HepG2 (cell line): Measurements from ENCODE around the gene SRF. TPM values are rescaled to one million over a fixed set of nuclear protein-coding genes. Genes with fewer than 3 reads are reported as not detected.
A peak's percentile ranks its signal among the peaks of the same experiment; 100 is the strongest.

ENCODE experiments used
- KDM5B ChIP-seq: sonication (generic); formaldehyde crosslinking; IDR thresholded peaks from 2 replicates; pipeline ENCODE4 v1.4.0; 2020; ENCODE audit warnings: missing genetic modification reagents, mild to moderate bottlenecking, borderline replicate concordance
- KLF15 ChIP-seq: sonication (generic); formaldehyde crosslinking; IDR thresholded peaks from 2 replicates; pipeline ENCODE4 v1.8.1; 2023; ENCODE audit warnings: borderline replicate concordance, mild to moderate bottlenecking, inconsistent platforms, missing genetic modification reagents, mixed read lengths
- TBX2 ChIP-seq: sonication (generic); formaldehyde crosslinking; IDR thresholded peaks from 2 replicates; pipeline ENCODE4 v1.5.0; 2020; ENCODE audit warnings: missing genetic modification reagents, mild to moderate bottlenecking, borderline replicate concordance
- ZNF180 ChIP-seq: sonication (generic); formaldehyde crosslinking; IDR thresholded peaks from 2 replicates; pipeline ENCODE4 v1.4.0; 2020; ENCODE audit warnings: low read depth, missing genetic modification reagents, borderline replicate concordance
- ZNF280B ChIP-seq: sonication (generic); formaldehyde crosslinking; IDR thresholded peaks from 2 replicates; pipeline ENCODE4 v1.5.0; 2020; ENCODE audit warnings: missing genetic modification reagents, mild to moderate bottlenecking, borderline replicate concordance
- ZNF432 ChIP-seq: sonication (generic); formaldehyde crosslinking; IDR thresholded peaks from 2 replicates; pipeline ENCODE4 v1.5.0; 2020; ENCODE audit warnings: missing genetic modification reagents, mild to moderate bottlenecking, borderline replicate concordance
- ZNF644 ChIP-seq: IDR thresholded peaks from 2 replicates; pipeline ENCODE4 v1.6.1; 2016; ENCODE audit warnings: low read depth
- polyA plus RNA-seq, 8 experiments: library from polyadenylated mRNA; depleted of rRNA in 3 of 8; stranded (reverse) in 7 of 8; unstranded in 1 of 8; fragments of >200 nt; fragmentation: Illumina TruSeq in 4 of 8; extraction: Trizol in 4 of 8; gene quantifications; 2 replicates each; pipeline versions ENCODE4 v1.2.1 to v1.2.3, GENCODE V29; 2011 to 2016; ENCODE audit warnings: low read depth in 4 of 8, missing spikeins in 1 of 8, mixed read lengths in 1 of 8; ENCODE audit not compliant: insufficient read depth in 1 of 8
- total RNA-seq, 5 experiments: library from RNA; depleted of rRNA; stranded (reverse); fragments of >200 nt; fragmentation: Illumina TruSeq; extraction: Trizol; gene quantifications; 2 replicates each; pipeline ENCODE4 v1.2.3, GENCODE V29; 2016; ENCODE audit warnings: low read depth in 1 of 5
- TF ChIP-seq, protein P1 (sequence below): sonication (generic); formaldehyde crosslinking; IDR thresholded peaks from 2 replicates; pipeline ENCODE4 v1.4.0; 2020; ENCODE audit warnings: missing genetic modification reagents
- TF ChIP-seq, protein P2 (sequence below): sonication (generic); formaldehyde crosslinking; IDR thresholded peaks from 2 replicates; pipeline ENCODE4 v1.4.0; 2020; ENCODE audit warnings: missing genetic modification reagents, mild to moderate bottlenecking, borderline replicate concordance
- TF ChIP-seq, protein P3 (sequence below): sonication (generic); formaldehyde crosslinking; IDR thresholded peaks from 2 replicates; pipeline ENCODE4 v1.8.1; 2023; ENCODE audit warnings: mild to moderate bottlenecking, moderate library complexity, missing genetic modification reagents
- TF ChIP-seq, protein P4 (sequence below): sonication (generic); formaldehyde crosslinking; IDR thresholded peaks from 2 replicates; pipeline ENCODE4 v1.4.0; 2020; ENCODE audit warnings: mild to moderate bottlenecking, missing genetic modification reagents
- TF ChIP-seq, protein P5 (sequence below): sonication (generic); formaldehyde crosslinking; IDR thresholded peaks from 2 replicates; pipeline ENCODE4 v1.4.0; 2020; ENCODE audit warnings: missing genetic modification reagents

SRF gene
- total and polyA plus RNA-seq, 2 of the 13 experiments (the other 11 are each of a cell fraction or from before 2014, with no cell fraction given) = 25.5 to 44.1 TPM

DNA sequence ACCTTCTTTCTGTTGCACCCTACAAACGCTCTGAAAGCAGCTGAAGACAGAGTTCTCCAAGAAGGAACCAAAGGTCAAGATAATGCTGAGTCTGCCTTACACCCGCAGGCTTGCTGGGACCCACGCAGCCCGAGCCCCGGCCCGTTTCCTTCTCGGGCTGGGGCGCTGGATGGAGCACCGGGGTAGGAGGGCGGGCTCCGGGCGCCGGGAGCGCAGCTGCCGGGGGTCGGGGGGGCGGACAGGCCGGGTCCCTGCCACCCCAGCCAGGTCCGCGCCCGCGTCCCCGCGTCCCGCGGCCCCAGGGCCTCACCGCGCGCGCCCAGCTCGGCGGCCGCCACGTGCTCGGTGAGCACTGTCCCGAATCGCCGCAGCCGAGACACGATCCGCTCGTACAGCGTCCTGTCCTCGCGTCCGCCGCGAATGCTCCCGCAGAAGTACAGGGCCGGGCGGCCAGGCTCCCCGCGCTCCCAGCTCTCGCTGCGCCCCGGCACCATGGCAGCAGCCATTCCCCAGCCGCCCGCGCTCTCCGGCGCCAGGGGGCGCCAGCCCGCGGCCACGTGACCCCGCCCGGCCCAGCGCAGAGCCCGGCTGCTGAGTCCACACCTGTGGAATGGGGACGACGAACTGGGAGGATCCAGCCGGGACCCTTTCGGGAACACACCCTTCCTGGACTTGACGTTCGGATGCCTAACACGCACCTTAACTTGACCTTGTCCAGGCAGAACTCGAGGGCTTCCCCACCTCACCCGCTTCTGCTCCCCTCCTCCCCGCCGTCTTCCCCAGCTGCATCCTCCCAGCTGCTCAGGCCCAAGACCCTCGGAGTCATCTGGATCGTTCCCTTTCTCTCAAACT, 58.1 kb downstream of the SRF start, which contains the start of gene DNPH1 (continued):
- TF ChIP-seq, protein P1, sequence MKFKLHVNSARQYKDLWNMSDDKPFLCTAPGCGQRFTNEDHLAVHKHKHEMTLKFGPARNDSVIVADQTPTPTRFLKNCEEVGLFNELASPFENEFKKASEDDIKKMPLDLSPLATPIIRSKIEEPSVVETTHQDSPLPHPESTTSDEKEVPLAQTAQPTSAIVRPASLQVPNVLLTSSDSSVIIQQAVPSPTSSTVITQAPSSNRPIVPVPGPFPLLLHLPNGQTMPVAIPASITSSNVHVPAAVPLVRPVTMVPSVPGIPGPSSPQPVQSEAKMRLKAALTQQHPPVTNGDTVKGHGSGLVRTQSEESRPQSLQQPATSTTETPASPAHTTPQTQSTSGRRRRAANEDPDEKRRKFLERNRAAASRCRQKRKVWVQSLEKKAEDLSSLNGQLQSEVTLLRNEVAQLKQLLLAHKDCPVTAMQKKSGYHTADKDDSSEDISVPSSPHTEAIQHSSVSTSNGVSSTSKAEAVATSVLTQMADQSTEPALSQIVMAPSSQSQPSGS = peak; percentile 14; the same call in 1 of the 2 replicates
- TF ChIP-seq ZNF280B (CRISPR knock-in tag) (no peak; the same call in 1 of the 2 replicates), ZNF180 (CRISPR knock-in tag) (no peak), ZNF644 (0 out of 2 replicates have a peak, but pooled peaks have one; percentile 59), KLF15 (CRISPR knock-in tag) (no peak; the same call in 1 of the 2 replicates), KDM5B (CRISPR knock-in tag) (peak; percentile 95), ZNF432 (CRISPR knock-in tag) (no peak), TBX2 (peak; percentile 58; the same call in 1 of the 2 replicates)
- TF ChIP-seq, protein P2, sequence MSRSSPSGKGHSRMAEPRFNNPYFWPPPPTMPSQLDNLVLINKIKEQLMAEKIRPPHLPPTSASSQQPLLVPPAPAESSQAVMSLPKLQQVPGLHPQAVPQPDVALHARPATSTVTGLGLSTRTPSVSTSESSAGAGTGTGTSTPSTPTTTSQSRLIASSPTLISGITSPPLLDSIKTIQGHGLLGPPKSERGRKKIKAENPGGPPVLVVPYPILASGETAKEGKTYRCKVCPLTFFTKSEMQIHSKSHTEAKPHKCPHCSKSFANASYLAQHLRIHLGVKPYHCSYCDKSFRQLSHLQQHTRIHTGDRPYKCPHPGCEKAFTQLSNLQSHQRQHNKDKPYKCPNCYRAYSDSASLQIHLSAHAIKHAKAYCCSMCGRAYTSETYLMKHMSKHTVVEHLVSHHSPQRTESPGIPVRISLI (CRISPR knock-in tag) = peak; percentile 61; the same call in 1 of the 2 replicates
- TF ChIP-seq, protein P3, sequence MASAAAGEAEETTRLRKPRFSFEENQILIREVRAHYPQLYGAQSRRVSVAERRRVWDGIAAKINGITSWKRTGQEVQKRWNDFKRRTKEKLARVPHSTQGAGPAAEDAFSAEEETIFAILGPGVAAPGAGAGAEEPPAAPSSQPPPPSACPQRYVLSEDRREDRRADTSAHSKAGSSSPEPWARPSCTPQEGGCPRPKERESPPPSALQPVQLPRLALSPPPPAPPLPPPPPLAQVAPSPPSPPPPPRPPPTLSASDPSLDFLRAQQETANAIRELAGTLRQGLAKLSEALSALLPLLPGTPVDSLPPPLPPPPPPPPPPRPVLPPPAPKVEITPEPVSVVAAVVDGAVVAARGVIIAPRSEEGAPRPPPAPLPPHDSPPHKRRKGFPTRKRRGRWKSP (CRISPR knock-in tag) = peak; percentile 89
- TF ChIP-seq, protein P4, sequence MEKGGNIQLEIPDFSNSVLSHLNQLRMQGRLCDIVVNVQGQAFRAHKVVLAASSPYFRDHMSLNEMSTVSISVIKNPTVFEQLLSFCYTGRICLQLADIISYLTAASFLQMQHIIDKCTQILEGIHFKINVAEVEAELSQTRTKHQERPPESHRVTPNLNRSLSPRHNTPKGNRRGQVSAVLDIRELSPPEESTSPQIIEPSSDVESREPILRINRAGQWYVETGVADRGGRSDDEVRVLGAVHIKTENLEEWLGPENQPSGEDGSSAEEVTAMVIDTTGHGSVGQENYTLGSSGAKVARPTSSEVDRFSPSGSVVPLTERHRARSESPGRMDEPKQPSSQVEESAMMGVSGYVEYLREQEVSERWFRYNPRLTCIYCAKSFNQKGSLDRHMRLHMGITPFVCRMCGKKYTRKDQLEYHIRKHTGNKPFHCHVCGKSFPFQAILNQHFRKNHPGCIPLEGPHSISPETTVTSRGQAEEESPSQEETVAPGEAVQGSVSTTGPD (CRISPR knock-in tag) = no peak
- TF ChIP-seq, protein P5, sequence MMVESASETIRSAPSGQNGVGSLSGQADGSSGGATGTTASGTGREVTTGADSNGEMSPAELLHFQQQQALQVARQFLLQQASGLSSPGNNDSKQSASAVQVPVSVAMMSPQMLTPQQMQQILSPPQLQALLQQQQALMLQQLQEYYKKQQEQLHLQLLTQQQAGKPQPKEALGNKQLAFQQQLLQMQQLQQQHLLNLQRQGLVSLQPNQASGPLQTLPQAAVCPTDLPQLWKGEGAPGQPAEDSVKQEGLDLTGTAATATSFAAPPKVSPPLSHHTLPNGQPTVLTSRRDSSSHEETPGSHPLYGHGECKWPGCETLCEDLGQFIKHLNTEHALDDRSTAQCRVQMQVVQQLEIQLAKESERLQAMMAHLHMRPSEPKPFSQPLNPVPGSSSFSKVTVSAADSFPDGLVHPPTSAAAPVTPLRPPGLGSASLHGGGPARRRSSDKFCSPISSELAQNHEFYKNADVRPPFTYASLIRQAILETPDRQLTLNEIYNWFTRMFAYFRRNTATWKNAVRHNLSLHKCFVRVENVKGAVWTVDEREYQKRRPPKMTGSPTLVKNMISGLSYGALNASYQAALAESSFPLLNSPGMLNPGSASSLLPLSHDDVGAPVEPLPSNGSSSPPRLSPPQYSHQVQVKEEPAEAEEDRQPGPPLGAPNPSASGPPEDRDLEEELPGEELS (CRISPR knock-in tag) = peak; percentile 27; the same call in 1 of the 2 replicates
